Prostate gland (tissue), 2 donors: Measurements from ENCODE around the gene NT5DC1. TPM values are rescaled to one million over a fixed set of nuclear protein-coding genes. Genes with fewer than 3 reads are reported as not detected.

Source experiments
- DNase-seq: peaks from one replicate; pipeline ENCODE4 v3.0.0-alpha.2; 2019; ENCODE audit warnings: low spot score
- H3K27ac ChIP-seq, 2 donors: fragments of 200-600 bp; sonication (generic); 2 replicates each; pipeline ENCODE4 v1.5.1; 2017 to 2019
- H3K27me3 ChIP-seq: fragments of 200-600 bp; sonication (generic); replicated peaks from 2 replicates; pipeline ENCODE4 v1.5.1; 2019; ENCODE audit not compliant: insufficient read depth
- H3K36me3 ChIP-seq, 2 donors: fragments of 200-600 bp; sonication (generic); 1 replicate in 1 of 2; 2 replicates in 1 of 2; pipeline versions ENCODE4 v1.5.1 to v1.8.1; 2017 to 2019
- H3K4me1 ChIP-seq: fragments of 200-600 bp; sonication (generic); replicated peaks from 2 replicates; pipeline ENCODE4 v1.5.1; 2019
- H3K4me3 ChIP-seq, 2 donors: fragments of 200-600 bp; sonication (generic); 2 replicates each; pipeline ENCODE4 v1.5.1; 2017 to 2019
- H3K9me3 ChIP-seq: fragments of 200-600 bp; sonication (generic); 2 replicates; pipeline ENCODE4 v1.5.1; 2017
- CTCF ChIP-seq, 4 experiments: fragments of 200-600 bp in 2 of 4; fragments of 450-650 bp in 2 of 4; sonication (generic) in 2 of 4; IDR thresholded peaks; 1 replicate in 3 of 4; 2 replicates in 1 of 4; pipeline ENCODE4 v1.5.1; 2016 to 2019; ENCODE audit warnings: antibody characterized with exemption in 4 of 4, mild to moderate bottlenecking in 2 of 4, moderate library complexity in 2 of 4
- POLR2A ChIP-seq: fragments of 450-650 bp; IDR thresholded peaks from one replicate; pipeline ENCODE4 v1.6.1; 2016; ENCODE audit warnings: antibody characterized with exemption, mild to moderate bottlenecking
- POLR2AphosphoS5 ChIP-seq: sonication (generic); formaldehyde crosslinking; IDR thresholded peaks from one replicate; pipeline ENCODE4 v1.6.1; 2017; ENCODE audit warnings: antibody characterized with exemption
- WGBS: methylation state at CpG from one replicate; pipeline ENCODE4 v1.1.5; 2018; 5-methylcytosine and 5-hydroxymethylcytosine counted together
- intact Hi-C: fragments of 100-400 bp; cut with DNase I; formaldehyde crosslinking; loops from one replicate; pipeline ENCODE4 v1.14.2; 2022
- total RNA-seq, 2 donors: library from RNA; depleted of rRNA; stranded (reverse); fragments of >200 nt; gene quantifications; one replicate each; pipeline ENCODE4 v1.1.0, GENCODE V29; 2016

Gene NT5DC1
- total RNA-seq, 2 donors from 2014 or later: 12.3 to 26.1 TPM

DNA sequence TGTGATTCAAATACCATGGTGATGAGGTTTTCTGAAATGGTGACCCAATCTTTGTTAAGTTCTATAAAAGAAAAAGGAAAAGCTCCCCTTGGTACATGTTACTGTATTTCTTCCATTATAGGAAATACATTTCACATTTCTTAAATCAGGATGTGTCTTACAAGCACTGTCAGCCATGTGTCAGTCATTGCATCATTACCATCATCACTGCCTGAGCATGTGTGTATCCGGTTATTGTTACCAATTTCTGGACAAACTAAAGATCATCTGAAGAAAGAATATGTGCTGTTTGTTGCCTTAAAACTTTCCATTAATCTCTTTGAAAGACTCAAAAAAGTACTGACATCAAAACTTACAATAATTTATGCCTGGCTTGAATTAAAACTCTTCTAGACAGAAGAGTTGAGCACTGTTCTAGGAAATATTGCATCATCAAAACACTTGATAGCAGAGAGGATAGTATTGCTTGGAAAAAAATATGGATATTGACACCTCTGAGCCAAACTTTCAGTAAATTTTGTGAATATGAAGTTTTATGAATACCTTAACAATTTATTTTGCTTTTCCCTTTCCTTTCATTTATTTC, 186.2 kb downstream of the NT5DC1 start:
- intact Hi-C loops: loop anchor here (5.0 to 10.0 kb wide), 3 partner anchors 85 to 248 kb away; partner anchors contain the start of gene DSE

DNA sequence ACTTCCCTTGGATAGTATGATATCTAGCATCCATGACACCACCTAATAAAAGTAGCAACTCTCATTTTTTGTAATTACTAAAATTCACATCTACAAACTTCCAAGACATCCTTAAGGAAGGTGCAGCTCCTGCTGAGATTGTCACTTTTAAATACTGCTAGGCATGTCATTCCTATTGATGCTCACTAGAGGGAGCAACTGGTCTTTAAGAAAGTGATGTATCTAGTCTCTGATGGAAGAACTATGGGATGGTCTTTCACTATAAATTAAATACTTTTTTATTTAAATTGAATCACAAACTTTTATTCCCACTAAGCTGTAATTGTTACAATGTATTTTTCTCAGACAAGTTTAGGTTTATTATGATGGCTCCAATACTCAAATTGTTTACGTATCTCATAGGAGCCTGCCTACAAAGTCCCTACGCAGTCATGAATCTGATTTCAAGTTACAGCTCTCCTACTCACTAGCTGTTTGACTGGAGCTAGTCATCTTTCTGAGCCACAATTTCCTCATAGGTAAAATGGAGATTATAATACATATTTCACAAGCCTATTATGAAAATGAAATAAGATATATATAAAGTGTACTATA, 187.1 kb downstream of the NT5DC1 start:
- TF ChIP-seq POLR2A (no peak), CTCF (IDR thresholded peaks at IDR 0.05) (peak; percentile 62 to 87 (median 78)), POLR2AphosphoS5 (peak; percentile 7)
- H3K36me3 ChIP-seq: no peaks in the 10 kb centered on the region
- no peak overlapping the region for H3K4me3 ChIP-seq
- intact Hi-C loops: loop anchor here (5.0 to 10.0 kb wide), 3 partner anchors 85 to 247 kb away; partner anchors contain the start of gene DSE
- WGBS: 94% methylated on average over 2 of the region's 2 CpGs
- H3K9me3 ChIP-seq: no peaks in the 10 kb centered on the region
- H3K27me3 ChIP-seq: no peaks in the 10 kb centered on the region
- no peaks in the 10 kb centered on the region for H3K4me1 ChIP-seq
- no peak overlapping the region for H3K27ac ChIP-seq
- DNase-seq: no peak

More for the DNA sequence above, 186.2 kb downstream of the NT5DC1 start:
- H3K27ac ChIP-seq: no peak overlapping the region
- no peak overlapping the region for H3K4me3 ChIP-seq
- TF ChIP-seq POLR2A (no peak), CTCF (IDR thresholded peaks at IDR 0.05) (no peak), POLR2AphosphoS5 (no peak)
- no peak for DNase-seq
- H3K36me3 ChIP-seq: no peaks in the 10 kb centered on the region
- no peaks in the 10 kb centered on the region for H3K9me3 ChIP-seq
- H3K4me1 ChIP-seq: no peaks in the 10 kb centered on the region
- 94% methylated on average over 1 of the region's 1 CpG for WGBS
- no peaks in the 10 kb centered on the region for H3K27me3 ChIP-seq

DNA sequence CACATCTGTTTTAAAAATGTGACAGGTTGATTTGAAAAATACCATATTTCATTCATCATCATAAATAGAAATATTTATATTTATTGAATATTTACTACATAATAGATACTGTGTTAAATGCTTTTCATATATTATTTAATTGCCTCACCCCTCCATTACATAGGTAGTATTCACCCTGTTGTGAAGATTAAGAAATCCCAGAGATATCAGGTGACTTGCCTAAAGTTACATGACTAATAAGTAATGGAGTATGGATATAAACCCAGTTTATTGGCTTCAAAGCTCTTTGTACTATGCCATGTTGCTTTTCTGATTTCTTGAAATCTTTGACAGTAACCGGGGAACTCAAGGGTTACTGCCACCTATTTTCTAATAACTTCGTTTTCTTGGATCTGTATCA, 189.2 kb downstream of the NT5DC1 start:
- WGBS: 88% methylated on average over 2 of the region's 2 CpGs
- DNase-seq: no peak
- intact Hi-C loops: loop anchor here (5.0 to 10.0 kb wide), 4 partner anchors 65 to 245 kb away; partner anchors contain the start of gene DSE
- Histone ChIP-seq H3K36me3 (no peaks in the 10 kb centered on the region), H3K4me3 (no peak overlapping the region), H3K9me3 (no peaks in the 10 kb centered on the region), H3K27me3 (no peaks in the 10 kb centered on the region), H3K27ac (no peak overlapping the region), H3K4me1 (no peaks in the 10 kb centered on the region)
- TF ChIP-seq CTCF (IDR thresholded peaks at IDR 0.05) (no peak), POLR2A (no peak), POLR2AphosphoS5 (no peak)

DNA sequence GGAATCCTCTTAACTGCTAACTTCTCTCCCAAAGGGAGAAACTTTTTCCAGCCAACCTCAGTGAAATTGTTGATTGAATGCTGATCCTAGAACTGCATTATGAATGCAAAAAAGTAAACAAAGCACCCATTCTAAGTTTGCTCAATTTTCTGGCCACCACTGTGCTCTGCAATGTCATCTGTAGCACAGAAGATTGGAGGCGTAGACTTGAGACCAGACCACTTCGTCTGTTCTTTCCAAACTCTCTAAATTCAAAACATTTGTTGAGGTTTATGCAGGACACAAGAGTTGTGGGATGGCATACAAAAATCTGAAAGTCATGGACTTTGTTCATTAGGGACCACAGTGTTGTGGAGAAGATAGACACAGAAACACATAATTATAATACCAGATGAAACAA, 190.1 kb downstream of the NT5DC1 start:
- no peak for TF ChIP-seq POLR2AphosphoS5
- no peak for TF ChIP-seq POLR2A
- TF ChIP-seq CTCF (IDR thresholded peaks at IDR 0.05): no peak
- H3K36me3 ChIP-seq: no peaks in the 10 kb centered on the region
- WGBS: 95% methylated on average over 2 of the region's 2 CpGs
- intact Hi-C loops: loop anchor here (10.0 kb wide), 1 partner anchor 64 kb away; no protein-coding TSS in a partner anchor
- H3K4me3 ChIP-seq: no peak overlapping the region
- DNase-seq: no peak
- H3K4me1 ChIP-seq: no peaks in the 10 kb centered on the region
- no peaks in the 10 kb centered on the region for H3K9me3 ChIP-seq
- H3K27me3 ChIP-seq: no peaks in the 10 kb centered on the region
- H3K27ac ChIP-seq: no peak overlapping the region
